HepG2 (cell line): Measurements from ENCODE around the gene ADGRB2. TPM values are rescaled to one million over a fixed set of nuclear protein-coding genes. Genes with fewer than 3 reads are reported as not detected.

Experiments used
- ATAC-seq: fragments of 200-7000 bp; cut with Tn5 transposase; 3 replicates; pipeline ENCODE4 v1.9.1; 2020; ENCODE audit warnings: mild to moderate bottlenecking, moderate library complexity
- BruUV-seq: library from RNA; stranded (reverse); fragments of 400-500 nt; replicated peaks from 2 replicates; lab custom pipeline; 2021; lab: Mats Ljungman, UMichigan
- CTCF ChIA-PET: fragments of 300-600 bp; formaldehyde crosslinking; extraction: SDS; loops from one replicate; lab custom pipeline; 2021; ENCODE audit warnings: low total read pairs, inconsistent platforms, low intra/inter-chr PET ratio; lab: Yijun Ruan, JAX
- POLR2A ChIA-PET: fragments of 350-600 bp; sonication (Branson Sonifier 250); formaldehyde crosslinking; loops from one replicate; lab custom pipeline; 2020; ENCODE audit warnings: antibody characterized with exemption, inconsistent platforms; lab: Yijun Ruan, JAX
- DNase-seq: peaks from one replicate; pipeline ENCODE4 v3.0.0-alpha.2; 2015; ENCODE audit warnings: low spot score
- FAIRE-seq: peaks from 3 replicates; lab custom pipeline; 2011; peaks lifted over from hg19 to GRCh38; lab: Jason Lieb, UNC
- H2AFZ ChIP-seq: one replicate; pipeline ENCODE4 v1.6.1; 2011; ENCODE audit warnings: low read length, inconsistent platforms
- H3K27ac ChIP-seq: fragments of 300-600 bp; 3 replicates; pipeline ENCODE4 v1.8.0; 2011; ENCODE audit warnings: mixed run types, mild to moderate bottlenecking, mixed read lengths, low read length, inconsistent platforms; ENCODE audit not compliant: insufficient read depth; ENCODE audit errors: extremely low read length
- H3K27me3 ChIP-seq, 2 experiments: fragments of 200-600 bp in 1 of 2; 2 replicates in 1 of 2; 3 replicates in 1 of 2; pipeline versions ENCODE4 v1.6.0 to v1.8.0; 2011; ENCODE audit warnings: low read length in 2 of 2, mild to moderate bottlenecking in 2 of 2, moderate library complexity in 2 of 2, inconsistent platforms in 1 of 2; ENCODE audit not compliant: insufficient read depth in 2 of 2, control insufficient read depth in 1 of 2
- H3K36me3 ChIP-seq, 2 experiments: fragments of 200-600 bp in 1 of 2; replicated peaks in 1 of 2; 2 replicates in 1 of 2; 3 replicates in 1 of 2; pipeline versions ENCODE4 v1.5.1 to v1.8.0; 2011; ENCODE audit warnings: low read length in 2 of 2, inconsistent platforms in 1 of 2; ENCODE audit not compliant: insufficient read depth in 2 of 2, control insufficient read depth in 1 of 2
- H3K4me1 ChIP-seq: 2 replicates; pipeline ENCODE4 v1.5.1; 2012; ENCODE audit warnings: low read length, inconsistent platforms; ENCODE audit not compliant: insufficient read depth
- H3K4me2 ChIP-seq: 2 replicates; pipeline ENCODE4 v1.6.0; 2011; ENCODE audit warnings: low read depth, low read length, inconsistent platforms
- H3K4me3 ChIP-seq, 3 experiments: fragments of 200-600 bp in 1 of 3; sonication (generic), shearing (Covaris generic) in 1 of 3; replicated peaks in 1 of 3; 2 replicates each; pipeline ENCODE4 v1.5.1; 2011 to 2016; ENCODE audit warnings: low read length in 3 of 3, inconsistent platforms in 2 of 3, low read depth in 2 of 3, mild to moderate bottlenecking in 2 of 3, control low read depth in 1 of 3, mixed read lengths in 1 of 3; ENCODE audit not compliant: insufficient read depth in 1 of 3
- H3K79me2 ChIP-seq: one replicate; pipeline ENCODE4 v1.6.1; 2011; ENCODE audit warnings: low read length, inconsistent platforms; ENCODE audit not compliant: insufficient read depth
- H3K9ac ChIP-seq: 2 replicates; pipeline ENCODE4 v1.6.0; 2011; ENCODE audit warnings: mild to moderate bottlenecking, low read depth, low read length, inconsistent platforms; ENCODE audit not compliant: insufficient read depth
- H3K9me3 ChIP-seq: 2 replicates; pipeline ENCODE4 v1.5.1; 2012; ENCODE audit warnings: mild to moderate bottlenecking, low read length
- H4K20me1 ChIP-seq: 2 replicates; pipeline ENCODE4 v1.6.0; 2011; ENCODE audit warnings: inconsistent platforms, mild to moderate bottlenecking, low read length, moderate library complexity; ENCODE audit not compliant: insufficient read depth
- AHR ChIP-seq: IDR thresholded peaks from 2 replicates; pipeline ENCODE4 v1.6.1; 2018; ENCODE audit warnings: missing genetic modification reagents, missing compliant biosample characterization
- ELF1 ChIP-seq: sonication (generic); formaldehyde crosslinking; IDR thresholded peaks from 2 replicates; pipeline ENCODE4 v1.4.0; 2020; ENCODE audit warnings: missing genetic modification reagents
- FIP1L1 ChIP-seq: fragments of 200-400 bp; formaldehyde crosslinking; IDR thresholded peaks from 2 replicates; pipeline ENCODE4 v1.6.1; 2018; ENCODE audit warnings: low read depth, mild to moderate bottlenecking, low read length, moderate library complexity, borderline replicate concordance; ENCODE audit not compliant: insufficient read depth
- HMGA1 ChIP-seq: sonication (generic); formaldehyde crosslinking; conservative IDR thresholded peaks from 2 replicates; pipeline ENCODE4 v1.4.0; 2020; ENCODE audit warnings: missing genetic modification reagents
- MED1 ChIP-seq: sonication (generic); formaldehyde crosslinking; IDR thresholded peaks from 2 replicates; pipeline ENCODE4 v1.4.0; 2020; ENCODE audit warnings: missing genetic modification reagents
- RFXAP ChIP-seq: sonication (generic); formaldehyde crosslinking; IDR thresholded peaks from 2 replicates; pipeline ENCODE4 v1.4.0; 2020; ENCODE audit warnings: missing genetic modification reagents, borderline replicate concordance
- RNF2 ChIP-seq: fragments of 450-650 bp; conservative IDR thresholded peaks from 2 replicates; pipeline ENCODE4 v1.6.1; 2016; ENCODE audit warnings: low read depth
- SRY ChIP-seq: sonication (generic); formaldehyde crosslinking; IDR thresholded peaks from 2 replicates; pipeline ENCODE4 v1.8.0; 2022; ENCODE audit warnings: mild to moderate bottlenecking, missing genetic modification reagents
- ZFYVE20 ChIP-seq: sonication (generic); formaldehyde crosslinking; IDR thresholded peaks from 2 replicates; pipeline ENCODE4 v1.8.0; 2023; ENCODE audit warnings: low read depth, mild to moderate bottlenecking, moderate library complexity, missing genetic modification reagents, borderline replicate concordance
- ZGPAT ChIP-seq: IDR thresholded peaks from 2 replicates; pipeline ENCODE4 v1.6.1; 2016; ENCODE audit warnings: mild to moderate bottlenecking
- ZNF30 ChIP-seq: sonication (generic); formaldehyde crosslinking; IDR thresholded peaks from 2 replicates; pipeline ENCODE4 v1.5.0; 2020; ENCODE audit warnings: mild to moderate bottlenecking, missing genetic modification reagents
- ZNF670 ChIP-seq: sonication (generic); formaldehyde crosslinking; IDR thresholded peaks from 2 replicates; pipeline ENCODE4 v1.8.0; 2022; ENCODE audit warnings: mild to moderate bottlenecking, missing genetic modification reagents, borderline replicate concordance
- ZNF746 ChIP-seq: sonication (generic); formaldehyde crosslinking; IDR thresholded peaks from 2 replicates; pipeline ENCODE4 v1.8.0; 2022; ENCODE audit warnings: mild to moderate bottlenecking, missing genetic modification reagents
- WGBS: methylation state at CpG from one replicate; pipeline ENCODE4 v1.1.6; 2017; ENCODE audit warnings: low lambda C conversion rate; 5-methylcytosine and 5-hydroxymethylcytosine counted together
- in situ Hi-C: cut with HindIII; loops from 2 replicates; pipeline ENCODE4 v1.10.0; 2017; ENCODE audit warnings: low pct_unique_long_range_greater_than_20kb; ENCODE audit not compliant: extremely low pct_ligation_motif_present
- intact Hi-C: fragments of 100-400 bp; cut with micrococcal nuclease; formaldehyde crosslinking; loops from one replicate; pipeline ENCODE4 v1.10.0; 2022; ENCODE audit not compliant: unreplicated experiment
- polyA plus RNA-seq, 8 experiments: library from polyadenylated mRNA; depleted of rRNA in 3 of 8; stranded (reverse) in 7 of 8; unstranded in 1 of 8; fragments of >200 nt; fragmentation: Illumina TruSeq in 4 of 8; extraction: Trizol in 4 of 8; gene quantifications; 2 replicates each; pipeline versions ENCODE4 v1.2.1 to v1.2.3, GENCODE V29; 2011 to 2016; ENCODE audit warnings: low read depth in 4 of 8, missing spikeins in 1 of 8, mixed read lengths in 1 of 8; ENCODE audit not compliant: insufficient read depth in 1 of 8
- total RNA-seq, 5 experiments: library from RNA; depleted of rRNA; stranded (reverse); fragments of >200 nt; fragmentation: Illumina TruSeq; extraction: Trizol; gene quantifications; 2 replicates each; pipeline ENCODE4 v1.2.3, GENCODE V29; 2016; ENCODE audit warnings: low read depth in 1 of 5
- TF ChIP-seq, protein P1 (sequence below), 2 experiments: fragments of 450-650 bp in 1 of 2; sonication (generic) in 1 of 2; formaldehyde crosslinking in 1 of 2; IDR thresholded peaks; 2 replicates each; pipeline versions ENCODE4 v1.6.1 to v1.8.0; 2016 to 2022; ENCODE audit warnings: antibody characterized with exemption in 1 of 2, mild to moderate bottlenecking in 1 of 2, missing genetic modification reagents in 1 of 2

ADGRB2 gene
- total and polyA plus RNA-seq, 2 of the 13 experiments (the other 11 are each of a cell fraction or from before 2014, with no cell fraction given) = 0.03 to 0.09 TPM

DNA sequence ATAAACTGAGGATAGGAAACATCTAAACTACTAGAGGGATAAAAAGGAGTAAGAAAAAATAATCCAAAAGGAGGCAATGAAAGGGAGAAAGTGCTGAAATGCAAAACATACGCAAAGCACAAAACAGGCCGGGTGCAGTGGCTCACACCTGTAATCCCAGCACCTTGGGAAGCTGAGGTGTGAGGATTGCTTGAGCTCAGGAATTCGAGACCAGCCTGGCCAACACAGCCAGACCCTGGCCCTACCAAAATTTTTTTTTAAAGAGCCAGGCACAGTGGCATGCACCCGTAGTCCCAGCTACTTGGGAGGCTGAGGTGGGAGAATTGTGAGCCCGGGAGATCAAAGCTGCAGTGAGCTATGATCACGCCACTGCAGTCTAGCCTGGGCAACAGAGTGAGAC is 41.2 kb upstream of the ADGRB2 start (continued):
- no peak for TF ChIP-seq ZFYVE20 (CRISPR knock-in tag)

- ChIA-PET POLR2A (no interaction called here), CTCF (no interaction called here)
- intact Hi-C loops = no loop called here
- Histone ChIP-seq H3K4me3 (no peak overlapping the region), H3K36me3 (no peaks in the 10 kb centered on the region), H4K20me1 (no peaks in the 10 kb centered on the region), H3K9me3 (no peaks in the 10 kb centered on the region), H3K27me3 (peaks cover 3 to 14% of the 10 kb centered on the region in 2 experiments; a peak in 3 of 5 replicates), H2AFZ (no peak overlapping the region), H3K4me1 (no peaks in the 10 kb centered on the region), H3K79me2 (no peaks in the 10 kb centered on the region), H3K27ac (no peak overlapping the region), H3K9ac (no peak overlapping the region), H3K4me2 (no peak overlapping the region)
- DNase-seq (no peak), FAIRE-seq (no peak), ATAC-seq (no peak)
- WGBS = 87% methylated on average over 1 of the region's 1 CpG
- BruUV-seq = no TSS peak
- in situ Hi-C loops = no loop called here
- no peak for TF ChIP-seq ZNF746 (CRISPR knock-in tag)
- TF ChIP-seq MED1 = no peak
- no peak for TF ChIP-seq FIP1L1
- no peak for TF ChIP-seq SRY (CRISPR knock-in tag)
- no peak for TF ChIP-seq ZNF670 (CRISPR knock-in tag)
- no peak for TF ChIP-seq RNF2
- no peak for TF ChIP-seq AHR (CRISPR knock-in tag)
- no peak for TF ChIP-seq ZGPAT (CRISPR knock-in tag)
- no peak for TF ChIP-seq RFXAP (CRISPR knock-in tag)
- TF ChIP-seq HMGA1 (CRISPR knock-in tag) = no peak
- TF ChIP-seq ELF1 (CRISPR knock-in tag) = no peak
- TF ChIP-seq, protein P1, sequence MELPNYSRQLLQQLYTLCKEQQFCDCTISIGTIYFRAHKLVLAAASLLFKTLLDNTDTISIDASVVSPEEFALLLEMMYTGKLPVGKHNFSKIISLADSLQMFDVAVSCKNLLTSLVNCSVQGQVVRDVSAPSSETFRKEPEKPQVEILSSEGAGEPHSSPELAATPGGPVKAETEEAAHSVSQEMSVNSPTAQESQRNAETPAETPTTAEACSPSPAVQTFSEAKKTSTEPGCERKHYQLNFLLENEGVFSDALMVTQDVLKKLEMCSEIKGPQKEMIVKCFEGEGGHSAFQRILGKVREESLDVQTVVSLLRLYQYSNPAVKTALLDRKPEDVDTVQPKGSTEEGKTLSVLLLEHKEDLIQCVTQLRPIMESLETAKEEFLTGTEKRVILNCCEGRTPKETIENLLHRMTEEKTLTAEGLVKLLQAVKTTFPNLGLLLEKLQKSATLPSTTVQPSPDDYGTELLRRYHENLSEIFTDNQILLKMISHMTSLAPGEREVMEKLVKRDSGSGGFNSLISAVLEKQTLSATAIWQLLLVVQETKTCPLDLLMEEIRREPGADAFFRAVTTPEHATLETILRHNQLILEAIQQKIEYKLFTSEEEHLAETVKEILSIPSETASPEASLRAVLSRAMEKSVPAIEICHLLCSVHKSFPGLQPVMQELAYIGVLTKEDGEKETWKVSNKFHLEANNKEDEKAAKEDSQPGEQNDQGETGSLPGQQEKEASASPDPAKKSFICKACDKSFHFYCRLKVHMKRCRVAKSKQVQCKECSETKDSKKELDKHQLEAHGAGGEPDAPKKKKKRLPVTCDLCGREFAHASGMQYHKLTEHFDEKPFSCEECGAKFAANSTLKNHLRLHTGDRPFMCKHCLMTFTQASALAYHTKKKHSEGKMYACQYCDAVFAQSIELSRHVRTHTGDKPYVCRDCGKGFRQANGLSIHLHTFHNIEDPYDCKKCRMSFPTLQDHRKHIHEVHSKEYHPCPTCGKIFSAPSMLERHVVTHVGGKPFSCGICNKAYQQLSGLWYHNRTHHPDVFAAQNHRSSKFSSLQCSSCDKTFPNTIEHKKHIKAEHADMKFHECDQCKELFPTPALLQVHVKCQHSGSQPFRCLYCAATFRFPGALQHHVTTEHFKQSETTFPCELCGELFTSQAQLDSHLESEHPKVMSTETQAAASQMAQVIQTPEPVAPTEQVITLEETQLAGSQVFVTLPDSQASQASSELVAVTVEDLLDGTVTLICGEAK (IDR thresholded peaks at IDR 0.05) = no peak
- TF ChIP-seq, protein P1 (CRISPR knock-in tag; IDR thresholded peaks at IDR 0.05) = no peak
- TF ChIP-seq ZNF30 (CRISPR knock-in tag) = no peak
Measured at GRCh38 chr1:31804098-31804497, 40.0 kb upstream of the ADGRB2 start.
